GM23338 (cell line): ENCODE results near the gene CEBPB. TPM values are rescaled to one million over a fixed set of nuclear protein-coding genes. Genes with fewer than 3 reads are reported as not detected.

Source experiments
- ATAC-seq: fragments of 200-7000 bp; cut with Tn5 transposase; 3 replicates; pipeline ENCODE4 v1.9.1; 2020
- DNase-seq: peaks from one replicate; pipeline ENCODE4 v3.0.0-alpha.2; 2015; ENCODE audit warnings: low spot score
- H2AFZ ChIP-seq: fragments of 200-600 bp; sonication (generic); 2 replicates; pipeline ENCODE4 v1.8.0; 2016; ENCODE audit warnings: antibody characterized with exemption, mild to moderate bottlenecking, moderate library complexity
- H3F3A ChIP-seq: fragments of 200-600 bp; sonication (generic); replicated peaks from 2 replicates; pipeline ENCODE4 v1.8.0; 2017; ENCODE audit warnings: antibody characterized with exemption, mixed run types, low read depth
- H3K27ac ChIP-seq: fragments of 200-600 bp; sonication (generic); 2 replicates; pipeline ENCODE4 v1.6.1; 2016; ENCODE audit warnings: low read depth
- H3K27me3 ChIP-seq: fragments of 200-600 bp; sonication (generic); 2 replicates; pipeline ENCODE4 v1.8.0; 2016; ENCODE audit warnings: mild to moderate bottlenecking, mixed run types, moderate library complexity; ENCODE audit not compliant: insufficient read depth
- H3K36me3 ChIP-seq: fragments of 200-600 bp; sonication (generic); 2 replicates; pipeline ENCODE4 v1.8.0; 2016; ENCODE audit warnings: mild to moderate bottlenecking; ENCODE audit not compliant: insufficient read depth
- H3K4me1 ChIP-seq: fragments of 200-600 bp; sonication (generic); 2 replicates; pipeline ENCODE4 v1.8.0; 2016; ENCODE audit warnings: mild to moderate bottlenecking, moderate library complexity; ENCODE audit not compliant: insufficient read depth
- H3K4me2 ChIP-seq: fragments of 200-600 bp; sonication (generic); 2 replicates; pipeline ENCODE4 v1.7.1; 2017; ENCODE audit warnings: mixed run types
- H3K4me3 ChIP-seq: fragments of 200-600 bp; sonication (generic); 2 replicates; pipeline ENCODE4 v1.6.1; 2016; ENCODE audit warnings: mixed run types
- H3K79me2 ChIP-seq: fragments of 200-600 bp; sonication (generic); replicated peaks from 2 replicates; pipeline ENCODE4 v1.8.0; 2017; ENCODE audit warnings: mild to moderate bottlenecking; ENCODE audit not compliant: insufficient read depth
- H3K9me2 ChIP-seq: fragments of 200-600 bp; sonication (generic); 2 replicates; pipeline ENCODE4 v1.8.0; 2017; ENCODE audit not compliant: insufficient read depth
- H4K20me1 ChIP-seq: fragments of 200-600 bp; sonication (generic); replicated peaks from 2 replicates; pipeline ENCODE4 v1.8.0; 2017; ENCODE audit warnings: mild to moderate bottlenecking; ENCODE audit not compliant: insufficient read depth
- H3K27ac Mint-ChIP-seq: 2 replicates; pipeline ENCODE4 v1.8.0; 2020; ENCODE audit warnings: inconsistent platforms, mild to moderate bottlenecking, moderate library complexity, mixed read lengths
- H3K27me3 Mint-ChIP-seq: 3 replicates; pipeline ENCODE4 v1.8.0; 2022; ENCODE audit warnings: low read depth, mild to moderate bottlenecking, moderate library complexity, mixed read lengths, inconsistent platforms; ENCODE audit not compliant: insufficient read depth, poor library complexity
- H3K36me3 Mint-ChIP-seq: 3 replicates; pipeline ENCODE4 v1.8.0; 2021; ENCODE audit warnings: low read depth, mild to moderate bottlenecking, inconsistent platforms, moderate library complexity, mixed read lengths
- H3K4me1 Mint-ChIP-seq: 3 replicates; pipeline ENCODE4 v1.8.0; 2020; ENCODE audit warnings: mild to moderate bottlenecking, inconsistent platforms, mixed read lengths
- H3K4me3 Mint-ChIP-seq: 3 replicates; pipeline ENCODE4 v1.8.0; 2021; ENCODE audit warnings: moderate library complexity, mild to moderate bottlenecking, inconsistent platforms, mixed read lengths
- H3K9me3 Mint-ChIP-seq: 3 replicates; pipeline ENCODE4 v1.8.0; 2020; ENCODE audit warnings: moderate library complexity, mild to moderate bottlenecking, inconsistent platforms, mixed read lengths
- CREB1 ChIP-seq: fragments of 250-450 bp; sonication (Bioruptor Pico); IDR thresholded peaks from 2 replicates; pipeline ENCODE4 v1.5.0; 2020; ENCODE audit warnings: low read depth, mild to moderate bottlenecking, moderate library complexity
- CTCF ChIP-seq, 2 experiments: fragments of 200-600 bp in 1 of 2; sonication (generic) in 1 of 2; conservative IDR thresholded peaks; 2 replicates each; pipeline versions ENCODE4 v1.5.1 to v1.6.1; 2016 to 2017; ENCODE audit warnings: antibody characterized with exemption in 2 of 2, low read depth in 2 of 2, mild to moderate bottlenecking in 2 of 2, moderate library complexity in 1 of 2
- ETS1 ChIP-seq: IDR thresholded peaks from 2 replicates; pipeline ENCODE4 v1.6.1; 2016; ENCODE audit warnings: antibody characterized with exemption
- EZH2 ChIP-seq: fragments of 200-600 bp; sonication (generic); IDR thresholded peaks from one replicate; pipeline ENCODE4 v1.8.0; 2017; ENCODE audit warnings: antibody characterized with exemption, mild to moderate bottlenecking, low read depth; ENCODE audit not compliant: unreplicated experiment
- EZH2phosphoT487 ChIP-seq: fragments of 200-600 bp; sonication (generic); IDR thresholded peaks from one replicate; pipeline ENCODE4 v1.8.1; 2018; ENCODE audit warnings: antibody characterized with exemption; ENCODE audit not compliant: unreplicated experiment
- JUNB ChIP-seq: IDR thresholded peaks from one replicate; pipeline ENCODE4 v1.6.1; 2016; ENCODE audit warnings: antibody characterized with exemption; ENCODE audit not compliant: unreplicated experiment
- NANOG ChIP-seq: IDR thresholded peaks from 2 replicates; pipeline ENCODE4 v1.6.1; 2016; ENCODE audit warnings: antibody characterized with exemption, borderline replicate concordance
- POLR2AphosphoS5 ChIP-seq: IDR thresholded peaks from 2 replicates; pipeline ENCODE4 v1.6.1; 2016; ENCODE audit warnings: antibody characterized with exemption, low read depth
- REST ChIP-seq: IDR thresholded peaks from one replicate; pipeline ENCODE4 v1.6.1; 2018; ENCODE audit warnings: antibody characterized with exemption; ENCODE audit not compliant: unreplicated experiment
- STAT1 ChIP-seq: IDR thresholded peaks from one replicate; pipeline ENCODE4 v1.6.1; 2016; ENCODE audit warnings: antibody characterized with exemption; ENCODE audit not compliant: unreplicated experiment
- ZNF114 ChIP-seq: fragments of 250-450 bp; sonication (Bioruptor Pico); IDR thresholded peaks from 2 replicates; pipeline ENCODE4 v1.5.0; 2020; ENCODE audit warnings: mild to moderate bottlenecking, moderate library complexity
- ZNF331 ChIP-seq: fragments of 250-450 bp; sonication (Bioruptor Pico); IDR thresholded peaks from 2 replicates; pipeline ENCODE4 v1.5.0; 2020; ENCODE audit warnings: low read depth, mild to moderate bottlenecking, moderate library complexity
- ZNF462 ChIP-seq: fragments of 250-450 bp; sonication (Bioruptor Pico); IDR thresholded peaks from 2 replicates; pipeline ENCODE4 v1.5.0; 2020; ENCODE audit warnings: mild to moderate bottlenecking, moderate library complexity
- polyA plus RNA-seq: library from polyadenylated mRNA; unstranded; fragments of >200 nt; fragmentation: Nextera tagmentation; extraction: Ambion mirVana; gene quantifications from 2 replicates; pipeline ENCODE4 v1.2.1, GENCODE V29; 2016
- total RNA-seq: library from RNA; depleted of rRNA; stranded (reverse); fragments of >200 nt; shearing (Covaris generic); gene quantifications from 2 replicates; pipeline ENCODE4 v1.2.3, GENCODE V29; 2014

Gene CEBPB
- total and polyA plus RNA-seq, 2 experiments from 2014 or later, result 20.6 to 25.4 TPM

- TF ChIP-seq ETS1 (no peak), POLR2AphosphoS5 (no peak), EZH2 (no peak), CTCF (conservative IDR thresholded peaks at IDR 0.05; ENCODE audit: low read depth in 2 of 2) (no peak), EZH2phosphoT487 (no peak), CREB1 (CRISPR knock-in tag) (no peak), REST (no peak), ZNF462 (CRISPR knock-in tag) (no peak), JUNB (no peak), ZNF114 (CRISPR knock-in tag) (no peak), STAT1 (no peak), NANOG (no peak), ZNF331 (CRISPR knock-in tag) (no peak)
- Mint-ChIP-seq H3K4me1 (no peaks in the 10 kb centered on the region; the same call in 2 of the 3 replicates), H3K36me3 (no peaks in the 10 kb centered on the region)
These were observed 39.6 kb downstream of the CEBPB start for GRCh38 chr20:50230184-50230583.

More at GRCh38 chr20:50230184-50230583, 39.6 kb downstream of the CEBPB start:
- no peaks in the 10 kb centered on the region for H3F3A ChIP-seq
- no peaks in the 10 kb centered on the region for H3K27me3 ChIP-seq
- DNase-seq (no peak), ATAC-seq (no peak)
- no peak overlapping the region for H3K27ac ChIP-seq
- H3K9me2 ChIP-seq, result no peaks in the 10 kb centered on the region
- Mint-ChIP-seq H3K9me3 (no peaks in the 10 kb centered on the region), H3K4me3 (no peak overlapping the region), H3K27ac (no peak overlapping the region), H3K27me3 (peaks cover 9% of the 10 kb centered on the region)
- H4K20me1 ChIP-seq, result no peaks in the 10 kb centered on the region
- no peaks in the 10 kb centered on the region for H3K36me3 ChIP-seq
- no peaks in the 10 kb centered on the region for H3K79me2 ChIP-seq
- no peak overlapping the region for H3K4me3 ChIP-seq
- no peaks in the 10 kb centered on the region for H3K4me1 ChIP-seq
- H3K4me2 ChIP-seq, result no peak overlapping the region
- H2AFZ ChIP-seq, result no peak overlapping the region
